ENCODE results near the gene IL18R1. TPM values are rescaled to one million over a fixed set of nuclear protein-coding genes. Genes with fewer than 3 reads are reported as not detected.
A peak's percentile ranks its signal among the peaks of the same experiment; 100 is the strongest.
"Not testable (repeated sequence)": the region's sequence is repeated elsewhere in the genome, so short reads cannot be mapped to it uniquely, and the experiment has no call there.

Gene IL18R1
- total and polyA plus RNA-seq, 9 of the 15 experiments (the other 6 are each of a cell fraction or from before 2014, with no cell fraction given), result 0.55 to 10.0 (median 2.5) TPM

- ATAC-seq; in situ Hi-C loops (cut with MboI): not testable (repeated sequence)
Observed at GRCh38 chr2:102324914-102325313, 30.7 kb upstream of the IL18R1 start.

More at GRCh38 chr2:102324914-102325313, 30.7 kb upstream of the IL18R1 start:
- H3K4me1 ChIP-seq (replicated peaks in 1 of 2; ENCODE audit: control insufficient read depth in 2 of 2, insufficient read depth in 2 of 2, low read length in 2 of 2); POLR2A ChIA-PET; H3K9me3 ChIP-seq (replicated peaks; ENCODE audit: control insufficient read depth, insufficient read depth, low read depth, low read length); H3K79me2 ChIP-seq (ENCODE audit: control insufficient read depth, insufficient read depth, low read length); H3K27ac ChIP-seq (ENCODE audit: extremely low read depth, low read depth, low read length); H3K27me3 ChIP-seq (ENCODE audit: control insufficient read depth in 2 of 2, insufficient read depth in 2 of 2, low read length in 2 of 2); H3K4me3 ChIP-seq; H3K9ac ChIP-seq (ENCODE audit: insufficient read depth in 1 of 2, low read depth in 2 of 2, low read length in 2 of 2); FAIRE-seq; H2AFZ ChIP-seq (ENCODE audit: low read depth, low read length); H4K20me1 ChIP-seq (replicated peaks; ENCODE audit: control insufficient read depth, insufficient read depth, low read length); H3K4me2 ChIP-seq (ENCODE audit: insufficient read depth, low read length); H3K9me1 ChIP-seq (ENCODE audit: control insufficient read depth, insufficient read depth, low read length); H3K36me3 ChIP-seq (ENCODE audit: control insufficient read depth, insufficient read depth, low read length); BruUV-seq (replicated peaks); DNase-seq (ENCODE audit: extremely low read depth in 1 of 4, low spot score in 3 of 4); CTCF ChIA-PET (ENCODE audit: low intra/inter-chr PET ratio); TF ChIP-seq REST (CRISPR knock-in tag; IDR thresholded peaks at IDR 0.05; ENCODE audit: low read depth): not testable (repeated sequence)
- peak; percentile 52; the same call in 1 of the 2 replicates for TF ChIP-seq REST (IDR thresholded peaks at IDR 0.05; ENCODE audit: borderline replicate concordance)
- peak in 1 of 2 experiments; percentile 63; a peak in 2 of 4 replicates for TF ChIP-seq RAD21 (CRISPR knock-in tag; conservative IDR thresholded peaks at IDR 0.05 in 1 of 2, IDR thresholded peaks at IDR 0.05 in 1 of 2)
- WGBS (ENCODE audit: insufficient coverage, low coverage, missing lambda C conversion rate), result 14% methylated on average over 4 of the region's 5 CpGs
- intact Hi-C loops (cut with micrococcal nuclease), result loop anchor here (1.0 kb wide), 1 partner anchor 30 kb away; the partner anchor contains the start of gene IL18R1

All from K562 (cell line).